Astrocyte (in vitro differentiated cells and primary cell): ENCODE measurements around the gene HAVCR2. TPM values are rescaled to one million over a fixed set of nuclear protein-coding genes. Genes with fewer than 3 reads are reported as not detected.
A peak's percentile ranks its signal among the peaks of the same experiment; 100 is the strongest.

Source experiments
- DNase-seq: peaks from one replicate; pipeline ENCODE4 v3.0.0-alpha.2; 2010; ENCODE audit warnings: low read depth
- FAIRE-seq: peaks from 2 replicates; lab custom pipeline; 2011; peaks lifted over from hg19 to GRCh38; lab: Jason Lieb, UNC
- H2AFZ ChIP-seq: 2 replicates; pipeline ENCODE4 v1.6.0; 2012; ENCODE audit warnings: low read depth, low read length, inconsistent platforms
- H3K27ac ChIP-seq: 2 replicates; pipeline ENCODE4 v1.5.1; 2011; ENCODE audit warnings: low read depth, low read length, inconsistent platforms
- H3K27me3 ChIP-seq: 2 replicates; pipeline ENCODE4 v1.6.0; 2011; ENCODE audit warnings: low read length, inconsistent platforms; ENCODE audit not compliant: insufficient read depth
- H3K36me3 ChIP-seq: 2 replicates; pipeline ENCODE4 v1.5.1; 2011; ENCODE audit warnings: low read length, inconsistent platforms; ENCODE audit not compliant: insufficient read depth
- H3K4me1 ChIP-seq: 2 replicates; pipeline ENCODE4 v1.5.1; 2011; ENCODE audit warnings: low read length, inconsistent platforms; ENCODE audit not compliant: insufficient read depth
- H3K4me2 ChIP-seq: 2 replicates; pipeline ENCODE4 v1.6.0; 2012; ENCODE audit warnings: low read length, inconsistent platforms
- H3K4me3 ChIP-seq: 2 replicates; pipeline ENCODE4 v1.5.1; 2011; ENCODE audit warnings: low read depth, mild to moderate bottlenecking, low read length, inconsistent platforms; ENCODE audit not compliant: insufficient read depth
- H3K79me2 ChIP-seq: 2 replicates; pipeline ENCODE4 v1.6.0; 2012; ENCODE audit warnings: mild to moderate bottlenecking, low read length, inconsistent platforms; ENCODE audit not compliant: insufficient read depth
- H3K9ac ChIP-seq: 2 replicates; pipeline ENCODE4 v1.6.0; 2012; ENCODE audit warnings: mild to moderate bottlenecking, low read length, inconsistent platforms
- H3K9me3 ChIP-seq: 2 replicates; pipeline ENCODE4 v1.5.1; 2012; ENCODE audit warnings: low read depth, mild to moderate bottlenecking, low read length, inconsistent platforms; ENCODE audit not compliant: insufficient read depth
- H4K20me1 ChIP-seq: 2 replicates; pipeline ENCODE4 v1.6.0; 2012; ENCODE audit warnings: low read length, inconsistent platforms; ENCODE audit not compliant: insufficient read depth
- H3K27ac Mint-ChIP-seq: one replicate; pipeline ENCODE4 v1.8.0; 2021; ENCODE audit warnings: mild to moderate bottlenecking, mixed read lengths; ENCODE audit not compliant: unreplicated experiment
- H3K27me3 Mint-ChIP-seq: one replicate; pipeline ENCODE4 v1.8.0; 2021; ENCODE audit warnings: low read depth, mixed read lengths; ENCODE audit not compliant: unreplicated experiment
- H3K36me3 Mint-ChIP-seq: one replicate; pipeline ENCODE4 v1.8.0; 2021; ENCODE audit warnings: low read depth, mixed read lengths; ENCODE audit not compliant: unreplicated experiment
- H3K4me1 Mint-ChIP-seq: one replicate; pipeline ENCODE4 v1.8.0; 2021; ENCODE audit warnings: low read depth, mixed read lengths; ENCODE audit not compliant: unreplicated experiment
- H3K4me3 Mint-ChIP-seq: one replicate; pipeline ENCODE4 v1.8.0; 2021; ENCODE audit warnings: mild to moderate bottlenecking, moderate library complexity, mixed read lengths; ENCODE audit not compliant: unreplicated experiment
- H3K9me3 Mint-ChIP-seq: one replicate; pipeline ENCODE4 v1.8.0; 2021; ENCODE audit warnings: mild to moderate bottlenecking, mixed read lengths; ENCODE audit not compliant: unreplicated experiment
- CTCF ChIP-seq: IDR thresholded peaks from 2 replicates; pipeline ENCODE4 v1.5.1; 2011; ENCODE audit warnings: low read depth, mild to moderate bottlenecking, inconsistent platforms, low read length, moderate library complexity; ENCODE audit not compliant: insufficient read depth
- EZH2 ChIP-seq: IDR thresholded peaks from 2 replicates; pipeline ENCODE4 v1.6.1; 2012; ENCODE audit warnings: mild to moderate bottlenecking, low read length, inconsistent platforms; ENCODE audit not compliant: insufficient read depth
- total RNA-seq: library from RNA; stranded (reverse); gene quantifications from 2 replicates; pipeline ENCODE4 v1.2.1, GENCODE V29; 2021

Gene HAVCR2
- total RNA-seq, 1 donor from 2014 or later = 7.4 TPM

GRCh38 chr5:157080286-157080685 lies 28.6 kb downstream of the HAVCR2 start:
- no peaks in the 10 kb centered on the region for H3K27me3 ChIP-seq
- Mint-ChIP-seq H3K36me3 (no peaks in the 10 kb centered on the region), H3K27me3 (no peaks in the 10 kb centered on the region), H3K9me3 (no peaks in the 10 kb centered on the region), H3K27ac (no peak overlapping the region), H3K4me3 (no peak overlapping the region), H3K4me1 (peaks cover 2% of the 10 kb centered on the region)
- no peaks in the 10 kb centered on the region for H4K20me1 ChIP-seq
- FAIRE-seq = no peak
- no peak overlapping the region for H3K4me3 ChIP-seq
- no peaks in the 10 kb centered on the region for H3K36me3 ChIP-seq
- no peak overlapping the region for H3K4me2 ChIP-seq
- no peak for DNase-seq
- H3K27ac ChIP-seq = no peak overlapping the region
- H3K79me2 ChIP-seq = no peaks in the 10 kb centered on the region
- TF ChIP-seq EZH2 (no peak), CTCF (no peak)
- no peak overlapping the region for H3K9ac ChIP-seq
- no peaks in the 10 kb centered on the region for H3K4me1 ChIP-seq
- H2AFZ ChIP-seq = no peak overlapping the region
- H3K9me3 ChIP-seq = no peaks in the 10 kb centered on the region

DNA sequence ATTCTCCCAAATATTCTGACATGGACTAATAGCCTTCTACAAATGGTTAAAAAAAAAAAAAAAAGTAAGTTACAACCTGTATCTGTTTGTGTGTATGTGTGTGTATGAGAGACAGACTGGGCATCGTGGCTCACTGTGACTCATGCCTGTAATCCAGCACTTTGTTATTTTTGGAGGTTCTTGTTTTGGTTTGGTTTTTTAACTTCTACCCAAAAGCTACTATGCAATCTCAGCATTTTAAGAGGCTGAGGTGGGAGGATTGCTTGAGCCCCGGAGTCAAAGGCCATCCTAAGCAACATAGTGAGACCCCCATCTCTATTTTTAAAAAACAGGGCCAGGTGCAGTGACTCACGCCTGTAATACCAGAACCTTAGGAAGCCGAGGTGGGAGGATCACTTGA lies 32.3 kb downstream of the HAVCR2 start:
- no peaks in the 10 kb centered on the region for H3K36me3 Mint-ChIP-seq
- H4K20me1 ChIP-seq = no peaks in the 10 kb centered on the region
- H2AFZ ChIP-seq = no peak overlapping the region
- H3K27me3 Mint-ChIP-seq = no peaks in the 10 kb centered on the region
- no peaks in the 10 kb centered on the region for H3K79me2 ChIP-seq
- DNase-seq (peak; percentile 49), FAIRE-seq (no peak)
- no peak for TF ChIP-seq EZH2
- no peak overlapping the region for H3K27ac Mint-ChIP-seq
- no peaks in the 10 kb centered on the region for H3K9me3 ChIP-seq
- H3K4me1 ChIP-seq = no peaks in the 10 kb centered on the region
- H3K27me3 ChIP-seq = no peaks in the 10 kb centered on the region
- H3K9me3 Mint-ChIP-seq = no peaks in the 10 kb centered on the region
- H3K4me3 Mint-ChIP-seq = no peak overlapping the region
- H3K36me3 ChIP-seq = no peaks in the 10 kb centered on the region
- H3K4me1 Mint-ChIP-seq = peaks cover 6% of the 10 kb centered on the region
- H3K4me3 ChIP-seq = no peak overlapping the region
- H3K9ac ChIP-seq = no peak overlapping the region
- H3K27ac ChIP-seq = no peak overlapping the region
- no peak overlapping the region for H3K4me2 ChIP-seq

DNA sequence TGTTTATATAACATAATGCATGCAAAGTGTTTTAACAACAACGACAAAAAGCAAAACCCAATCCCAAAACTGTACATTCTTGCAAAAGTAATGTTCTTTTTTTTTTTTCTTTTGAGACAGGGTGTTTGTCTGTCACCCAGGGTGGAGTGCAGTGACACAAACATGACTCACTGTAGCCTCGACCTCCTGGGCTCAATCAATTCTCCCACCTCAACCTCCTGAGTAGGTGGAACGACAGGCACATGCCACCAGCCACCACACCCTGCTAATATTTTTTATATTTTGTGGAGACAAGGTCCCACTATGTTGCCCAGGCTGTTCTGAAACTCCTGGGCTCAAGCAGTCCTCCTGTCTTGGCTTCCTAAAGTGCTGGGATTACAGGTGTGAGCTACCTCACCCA lies 36.3 kb downstream of the HAVCR2 start:
- no peak for FAIRE-seq
- H3K27me3 Mint-ChIP-seq = no peaks in the 10 kb centered on the region
- H3K9me3 Mint-ChIP-seq = no peaks in the 10 kb centered on the region

More for the DNA sequence above, 36.3 kb downstream of the HAVCR2 start:
- Histone ChIP-seq H4K20me1 (no peaks in the 10 kb centered on the region), H3K4me1 (no peaks in the 10 kb centered on the region), H3K9ac (no peak overlapping the region), H2AFZ (no peak overlapping the region), H3K79me2 (no peaks in the 10 kb centered on the region), H3K36me3 (no peaks in the 10 kb centered on the region), H3K27ac (no peak overlapping the region), H3K27me3 (no peaks in the 10 kb centered on the region), H3K9me3 (no peaks in the 10 kb centered on the region), H3K4me2 (no peak overlapping the region), H3K4me3 (no peak overlapping the region)
- no peak for TF ChIP-seq EZH2
- no peak for TF ChIP-seq CTCF
- Mint-ChIP-seq H3K36me3 (no peaks in the 10 kb centered on the region), H3K4me3 (no peak overlapping the region), H3K27ac (no peak overlapping the region), H3K4me1 (peaks cover 6% of the 10 kb centered on the region)
- no peak for DNase-seq
